GM21381 (cell line): ENCODE results near the gene MID1.

Experiments
- ATAC-seq: cut with Tn5 transposase; IDR thresholded peaks from one replicate; pipeline ENCODE4 v1.9.1; 2021; ENCODE audit warnings: mild to moderate bottlenecking, moderate library complexity; ENCODE audit not compliant: unreplicated experiment

MID1 gene

GRCh38 chrX:10453945-10454344 is 166.4 kb downstream of the MID1 start:
- no peak for ATAC-seq

GRCh38 chrX:10450959-10451355 is 169.4 kb downstream of the MID1 start:
- ATAC-seq: no peak

- no peak for ATAC-seq
Observed at GRCh38 chrX:10450229-10450958, 170.0 kb downstream of the MID1 start.

- no peak for ATAC-seq
Observed at GRCh38 chrX:10447564-10448214, 172.7 kb downstream of the MID1 start.

GRCh38 chrX:10444204-10444603 is 176.2 kb downstream of the MID1 start:
- ATAC-seq: no peak

- no peak for ATAC-seq
Observed at GRCh38 chrX:10441464-10441863, 178.9 kb downstream of the MID1 start.

- ATAC-seq: no peak
Observed at GRCh38 chrX:10433296-10433965, 187.0 kb downstream of the MID1 start.

- no peak for ATAC-seq
Observed at GRCh38 chrX:10429908-10430307, 190.5 kb downstream of the MID1 start.

GRCh38 chrX:10427249-10427648 is 193.1 kb downstream of the MID1 start:
- no peak for ATAC-seq

GRCh38 chrX:10423716-10424115 is 196.7 kb downstream of the MID1 start:
- no peak for ATAC-seq

GRCh38 chrX:10420134-10420533 is 200.3 kb downstream of the MID1 start:
- no peak for ATAC-seq

GRCh38 chrX:10416424-10416823 is 204.0 kb downstream of the MID1 start:
- no peak for ATAC-seq

GRCh38 chrX:10415306-10416001 is 204.9 kb downstream of the MID1 start:
- ATAC-seq: no peak

- ATAC-seq: no peak
Observed at GRCh38 chrX:10414862-10415261, 205.5 kb downstream of the MID1 start.

- no peak for ATAC-seq
Observed at GRCh38 chrX:10414156-10414824, 206.1 kb downstream of the MID1 start.

GRCh38 chrX:10404436-10404835 is 215.9 kb downstream of the MID1 start:
- ATAC-seq: no peak

GRCh38 chrX:10401239-10401638 is 219.1 kb downstream of the MID1 start:
- ATAC-seq: no peak

GRCh38 chrX:10399043-10399741 is 221.2 kb downstream of the MID1 start:
- no peak for ATAC-seq

GRCh38 chrX:10398215-10398614 is 222.2 kb downstream of the MID1 start:
- ATAC-seq: no peak

- ATAC-seq: no peak
Observed at GRCh38 chrX:10397349-10397748, 223.0 kb downstream of the MID1 start.
